ENCODE measurements around the gene TOMM20. TPM values are rescaled to one million over a fixed set of nuclear protein-coding genes. Genes with fewer than 3 reads are reported as not detected.
"Not testable (repeated sequence)": the region's sequence is repeated elsewhere in the genome, so short reads cannot be mapped to it uniquely, and the experiment has no call there.

TOMM20 gene
- total and polyA plus RNA-seq, 4 donors: 60.6 to 115 (median 79.6) TPM

- Histone ChIP-seq H3K36me3 (ENCODE audit: control insufficient read depth in 4 of 4, insufficient read depth in 4 of 4, low read length in 4 of 4) (no peaks in the 10 kb centered on the region), H3K4me1 (ENCODE audit: control insufficient read depth in 5 of 5, insufficient read depth in 5 of 5, low read length in 5 of 5) (peaks cover 0 to 10% (median 5%) of the 10 kb centered on the region in 5 donors), H3K4me3 (no peak overlapping the region), H3K27ac (ENCODE audit: low read depth in 1 of 2, low read length in 1 of 2) (no peak overlapping the region), H3K9ac (ENCODE audit: insufficient read depth in 1 of 2, low read length in 2 of 2) (no peak overlapping the region), H3K9me3 (ENCODE audit: control insufficient read depth in 4 of 4, insufficient read depth in 3 of 4, low read length in 3 of 4) (no peaks in the 10 kb centered on the region), H3K27me3 (ENCODE audit: control insufficient read depth in 3 of 3, insufficient read depth in 3 of 3, low read length in 2 of 3) (no peaks in the 10 kb centered on the region)
- ATAC-seq (ENCODE audit: insufficient read depth, low FRiP score) (peak; percentile 89), DNase-seq (peak; percentile 79 to 84 (median 81))
- WGBS, 2 donors: 31 to 32% methylated on average over 24 of the region's 24 CpGs
- TF ChIP-seq CTCF (IDR thresholded peaks at IDR 0.05; ENCODE audit: control extremely low read depth, extremely low read depth): peak; percentile 84
Measured at GRCh38 chr1:235093696-235094592, 34.7 kb downstream of the TOMM20 start.

DNA sequence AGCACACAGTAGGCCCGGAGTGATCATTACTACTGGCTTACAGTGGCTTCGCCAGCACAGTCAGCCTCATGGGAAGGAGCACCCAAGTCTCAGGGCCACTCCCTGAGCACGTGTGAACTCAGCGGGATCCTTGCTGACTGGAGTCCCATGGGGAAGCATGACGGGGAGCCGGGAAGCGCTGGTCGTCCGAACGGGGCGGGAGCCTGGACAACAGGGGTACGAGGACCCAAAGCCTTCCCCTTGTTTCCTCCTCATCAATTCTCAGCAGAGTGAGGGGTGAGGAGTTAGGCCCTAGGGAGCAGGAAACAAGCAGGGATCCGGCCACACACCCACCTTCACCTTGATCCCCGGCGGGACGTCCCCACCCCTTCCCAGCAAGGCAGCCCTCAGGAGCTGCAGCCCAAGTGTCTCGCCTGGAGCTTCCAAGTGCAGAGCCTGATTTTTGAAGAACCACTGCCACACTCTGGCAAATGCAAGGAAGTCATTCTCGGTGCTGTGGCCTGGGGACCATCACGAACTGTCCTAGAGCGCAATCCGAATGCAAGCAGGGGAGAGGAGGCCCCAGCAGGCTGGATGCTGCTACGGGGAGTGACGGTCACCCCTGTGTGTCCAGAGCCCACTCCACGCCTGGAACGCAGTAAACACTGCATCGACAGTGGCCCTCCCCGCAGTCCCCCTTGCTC lies 35.5 kb downstream of the TOMM20 start:
- H3K9me3 ChIP-seq (ENCODE audit: control insufficient read depth in 4 of 4, insufficient read depth in 3 of 4, low read length in 3 of 4): no peaks in the 10 kb centered on the region
- H3K27me3 ChIP-seq (ENCODE audit: control insufficient read depth in 3 of 3, insufficient read depth in 3 of 3, low read length in 2 of 3): no peaks in the 10 kb centered on the region
- H3K27ac ChIP-seq (ENCODE audit: low read depth in 1 of 2, low read length in 1 of 2): no peak overlapping the region
- H3K4me1 ChIP-seq (ENCODE audit: control insufficient read depth in 5 of 5, insufficient read depth in 5 of 5, low read length in 5 of 5): peaks cover 0 to 10% (median 5%) of the 10 kb centered on the region in 5 donors
- DNase-seq (peak; percentile 77 to 85 (median 81)), ATAC-seq (ENCODE audit: insufficient read depth, low FRiP score) (no peak)
- TF ChIP-seq CTCF (IDR thresholded peaks at IDR 0.05; ENCODE audit: control extremely low read depth, extremely low read depth): peak; percentile 11
- H3K4me3 ChIP-seq: no peak overlapping the region
- 43 to 62% methylated on average over 27 of the region's 27 CpGs for WGBS, 2 donors
- no peaks in the 10 kb centered on the region for H3K36me3 ChIP-seq (ENCODE audit: control insufficient read depth in 4 of 4, insufficient read depth in 4 of 4, low read length in 4 of 4)
- no peak overlapping the region for H3K9ac ChIP-seq (ENCODE audit: insufficient read depth in 1 of 2, low read length in 2 of 2)

GRCh38 chr1:235092415-235092814 lies 36.2 kb downstream of the TOMM20 start:
- not testable (repeated sequence) for H3K9me3 ChIP-seq (ENCODE audit: control insufficient read depth in 4 of 4, insufficient read depth in 3 of 4, low read length in 3 of 4); H3K27ac ChIP-seq (ENCODE audit: low read depth in 1 of 2, low read length in 1 of 2); H3K4me3 ChIP-seq; H3K4me1 ChIP-seq (ENCODE audit: control insufficient read depth in 5 of 5, insufficient read depth in 5 of 5, low read length in 5 of 5); DNase-seq; ATAC-seq (ENCODE audit: insufficient read depth, low FRiP score); H3K27me3 ChIP-seq (ENCODE audit: control insufficient read depth in 3 of 3, insufficient read depth in 3 of 3, low read length in 2 of 3); H3K9ac ChIP-seq (ENCODE audit: insufficient read depth in 1 of 2, low read length in 2 of 2); H3K36me3 ChIP-seq (ENCODE audit: control insufficient read depth in 4 of 4, insufficient read depth in 4 of 4, low read length in 4 of 4)
- WGBS, 2 donors: 94 to 95% methylated on average over 11 to 13 of the region's 14 CpGs

DNA sequence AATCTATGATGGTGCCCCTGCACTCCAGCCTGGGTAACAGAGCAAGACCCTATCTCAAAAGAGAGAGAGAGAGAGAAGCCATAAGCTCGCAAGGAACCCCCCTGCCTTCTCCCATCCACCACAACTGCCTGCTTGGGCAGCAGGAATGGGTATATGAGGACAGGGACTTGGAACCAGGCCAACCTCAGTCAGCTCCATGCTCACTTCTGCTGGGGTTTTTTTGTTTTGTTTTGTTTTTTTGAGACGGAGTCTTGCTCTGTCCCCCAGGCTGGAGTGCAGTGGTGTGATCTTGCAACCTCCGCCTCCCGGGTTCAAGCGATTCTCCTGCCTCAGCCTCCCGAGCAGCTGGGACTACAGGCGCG lies 36.6 kb downstream of the TOMM20 start:
- H3K4me3 ChIP-seq; H3K27ac ChIP-seq (ENCODE audit: low read depth in 1 of 2, low read length in 1 of 2); H3K9ac ChIP-seq (ENCODE audit: insufficient read depth in 1 of 2, low read length in 2 of 2); H3K9me3 ChIP-seq (ENCODE audit: control insufficient read depth in 4 of 4, insufficient read depth in 3 of 4, low read length in 3 of 4); ATAC-seq (ENCODE audit: insufficient read depth, low FRiP score); H3K4me1 ChIP-seq (ENCODE audit: control insufficient read depth in 5 of 5, insufficient read depth in 5 of 5, low read length in 5 of 5); DNase-seq; H3K27me3 ChIP-seq (ENCODE audit: control insufficient read depth in 3 of 3, insufficient read depth in 3 of 3, low read length in 2 of 3); H3K36me3 ChIP-seq (ENCODE audit: control insufficient read depth in 4 of 4, insufficient read depth in 4 of 4, low read length in 4 of 4): not testable (repeated sequence)
- 94 to 97% methylated on average over 8 of the region's 8 CpGs for WGBS, 2 donors

DNA sequence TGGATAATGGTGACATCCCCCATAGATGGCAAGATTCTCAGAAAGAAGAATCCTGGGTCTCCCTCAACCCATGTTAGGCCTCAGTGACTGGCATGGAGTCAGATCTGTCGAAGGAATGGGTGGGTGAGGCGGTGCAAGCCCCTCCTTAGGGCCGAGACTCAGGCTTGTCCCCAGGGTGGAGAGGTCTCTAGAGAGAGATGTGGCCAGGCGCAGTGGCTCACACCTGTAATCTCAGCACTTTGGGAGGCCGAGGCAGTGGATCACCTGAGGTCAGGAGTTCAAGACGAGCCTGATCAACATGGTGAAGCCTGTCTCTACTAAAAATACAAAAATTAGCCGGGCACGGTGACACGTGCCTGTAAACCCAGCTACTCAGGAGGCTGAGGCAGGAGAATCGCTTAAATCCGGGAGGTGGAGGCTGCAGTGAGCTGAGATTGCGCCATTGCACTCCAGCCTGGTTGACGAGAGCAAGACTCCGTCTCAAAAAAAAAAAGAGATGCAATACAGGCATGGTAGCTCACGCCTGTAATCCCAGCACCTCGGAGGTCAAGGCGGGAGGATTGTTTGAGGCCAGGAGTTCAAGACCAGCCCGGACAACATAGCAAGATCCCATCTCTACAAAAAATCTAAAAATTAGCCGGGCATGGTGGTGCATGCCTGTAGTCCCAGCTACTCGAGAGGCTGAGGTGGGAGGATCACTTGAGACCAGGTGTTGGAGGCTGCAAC lies 37.2 kb downstream of the TOMM20 start:
- H3K9ac ChIP-seq (ENCODE audit: insufficient read depth in 1 of 2, low read length in 2 of 2); ATAC-seq (ENCODE audit: insufficient read depth, low FRiP score); H3K4me1 ChIP-seq (ENCODE audit: control insufficient read depth in 5 of 5, insufficient read depth in 5 of 5, low read length in 5 of 5); H3K36me3 ChIP-seq (ENCODE audit: control insufficient read depth in 4 of 4, insufficient read depth in 4 of 4, low read length in 4 of 4); DNase-seq; H3K4me3 ChIP-seq; H3K27me3 ChIP-seq (ENCODE audit: control insufficient read depth in 3 of 3, insufficient read depth in 3 of 3, low read length in 2 of 3); H3K27ac ChIP-seq (ENCODE audit: low read depth in 1 of 2, low read length in 1 of 2); H3K9me3 ChIP-seq (ENCODE audit: control insufficient read depth in 4 of 4, insufficient read depth in 3 of 4, low read length in 3 of 4): not testable (repeated sequence)
- 89 to 90% methylated on average over 20 of the region's 20 CpGs for WGBS, 2 donors
